H9 (cell line): ENCODE data around the gene SRSF12. TPM values are rescaled to one million over a fixed set of nuclear protein-coding genes. Genes with fewer than 3 reads are reported as not detected.

ENCODE experiments used
- DNase-seq: peaks from one replicate; pipeline ENCODE4 v3.0.0-alpha.2; 2017
- H2AFZ ChIP-seq: one replicate; pipeline ENCODE4 v1.6.1; 2013; ENCODE audit warnings: mild to moderate bottlenecking, low read length, control low read depth, moderate library complexity
- H2AK5ac ChIP-seq: 2 replicates; pipeline ENCODE4 v1.6.1; 2013; ENCODE audit warnings: low read length, control low read depth, mixed read lengths; ENCODE audit not compliant: insufficient read length
- H2BK120ac ChIP-seq: one replicate; pipeline ENCODE4 v1.6.1; 2013; ENCODE audit warnings: low read depth, mild to moderate bottlenecking, low read length, control low read depth, inconsistent platforms; ENCODE audit not compliant: poor library complexity, severe bottlenecking
- H2BK12ac ChIP-seq: 2 replicates; pipeline ENCODE4 v1.6.1; 2013; ENCODE audit warnings: low read length, control low read depth, mixed read lengths, low read depth; ENCODE audit not compliant: insufficient read length
- H2BK15ac ChIP-seq: 2 replicates; pipeline ENCODE4 v1.6.1; 2013; ENCODE audit warnings: low read depth, low read length, control low read depth
- H2BK20ac ChIP-seq: one replicate; pipeline ENCODE4 v1.6.1; 2013; ENCODE audit warnings: low read depth, mild to moderate bottlenecking, low read length, control low read depth, inconsistent platforms; ENCODE audit not compliant: poor library complexity, severe bottlenecking
- H2BK5ac ChIP-seq: 2 replicates; pipeline ENCODE4 v1.6.1; 2013; ENCODE audit warnings: low read length, control low read depth, mixed read lengths; ENCODE audit not compliant: insufficient read length
- H3K14ac ChIP-seq: 2 replicates; pipeline ENCODE4 v1.6.1; 2013; ENCODE audit warnings: low read length, control low read depth; ENCODE audit not compliant: insufficient read depth
- H3K18ac ChIP-seq: 2 replicates; pipeline ENCODE4 v1.6.1; 2013; ENCODE audit warnings: low read depth, mild to moderate bottlenecking, mixed read lengths, low read length, control low read depth; ENCODE audit not compliant: insufficient read length
- H3K23ac ChIP-seq: 2 replicates; pipeline ENCODE4 v1.6.1; 2013; ENCODE audit warnings: low read length, control low read depth, mixed read lengths, low read depth; ENCODE audit not compliant: insufficient read length
- H3K23me2 ChIP-seq: 2 replicates; pipeline ENCODE4 v1.6.1; 2013; ENCODE audit warnings: low read depth, mild to moderate bottlenecking, mixed read lengths, low read length, control low read depth; ENCODE audit not compliant: insufficient read length, poor library complexity, severe bottlenecking
- H3K27ac ChIP-seq: 2 replicates; pipeline ENCODE4 v1.5.1; 2013; ENCODE audit warnings: low read length, control low read depth, mixed read lengths, low read depth; ENCODE audit not compliant: insufficient read length
- H3K27me3 ChIP-seq: 2 replicates; pipeline ENCODE4 v1.6.1; 2013; ENCODE audit warnings: low read length, control low read depth, inconsistent platforms; ENCODE audit not compliant: insufficient read depth
- H3K4ac ChIP-seq: 2 replicates; pipeline ENCODE4 v1.6.1; 2013; ENCODE audit warnings: low read depth, mild to moderate bottlenecking, control low read depth, inconsistent platforms, low read length, moderate library complexity
- H3K4me1 ChIP-seq: 2 replicates; pipeline ENCODE4 v1.6.1; 2013; ENCODE audit warnings: low read length, control low read depth, inconsistent platforms; ENCODE audit not compliant: insufficient read depth
- H3K4me2 ChIP-seq: 2 replicates; pipeline ENCODE4 v1.6.1; 2013; ENCODE audit warnings: low read length, control low read depth, mixed read lengths; ENCODE audit not compliant: insufficient read length, insufficient read depth
- H3K56ac ChIP-seq: 2 replicates; pipeline ENCODE4 v1.6.1; 2013; ENCODE audit warnings: low read depth, mild to moderate bottlenecking, mixed read lengths, low read length, control low read depth; ENCODE audit not compliant: insufficient read length
- H3K79me1 ChIP-seq: 2 replicates; pipeline ENCODE4 v1.6.1; 2013; ENCODE audit warnings: low read depth, mild to moderate bottlenecking, moderate library complexity, low read length, control low read depth, inconsistent platforms; ENCODE audit not compliant: insufficient read depth, poor library complexity, severe bottlenecking
- H3K79me2 ChIP-seq: 2 replicates; pipeline ENCODE4 v1.6.1; 2013; ENCODE audit warnings: low read length, control low read depth, inconsistent platforms; ENCODE audit not compliant: insufficient read depth
- H3K9ac ChIP-seq: 2 replicates; pipeline ENCODE4 v1.6.1; 2013; ENCODE audit warnings: low read length, control low read depth, mixed read lengths; ENCODE audit not compliant: insufficient read length; ENCODE audit errors: extremely low read depth
- H3K9me3 ChIP-seq: one replicate; pipeline ENCODE4 v1.6.1; 2013; ENCODE audit warnings: low read depth, low read length, inconsistent platforms; ENCODE audit not compliant: control insufficient read depth
- H3T11ph ChIP-seq: one replicate; pipeline ENCODE4 v1.6.1; 2013; ENCODE audit warnings: mild to moderate bottlenecking, low read length, control low read depth, inconsistent platforms
- H4K20me1 ChIP-seq: one replicate; pipeline ENCODE4 v1.6.1; 2013; ENCODE audit not compliant: control insufficient read depth, insufficient read length, insufficient read depth
- H4K5ac ChIP-seq: 2 replicates; pipeline ENCODE4 v1.6.1; 2013; ENCODE audit warnings: low read depth, mild to moderate bottlenecking, mixed read lengths, low read length, control low read depth; ENCODE audit not compliant: insufficient read length
- H4K8ac ChIP-seq: replicated peaks from 2 replicates; pipeline ENCODE4 v1.6.1; 2013; ENCODE audit warnings: low read length, control low read depth, mixed read lengths, low read depth; ENCODE audit not compliant: insufficient read length
- H4K91ac ChIP-seq: 2 replicates; pipeline ENCODE4 v1.6.1; 2013; ENCODE audit warnings: low read depth, mild to moderate bottlenecking, moderate library complexity, mixed read lengths, low read length, control low read depth; ENCODE audit not compliant: insufficient read length
- H3K27ac Mint-ChIP-seq, 3 experiments: 2 replicates in 2 of 3; 3 replicates in 1 of 3; pipeline ENCODE4 v1.8.0; 2020 to 2021; ENCODE audit warnings: mixed read lengths in 3 of 3, mild to moderate bottlenecking in 1 of 3, moderate library complexity in 1 of 3
- H3K27me3 Mint-ChIP-seq: 2 replicates; pipeline ENCODE4 v1.8.0; 2021; ENCODE audit warnings: low read depth, mild to moderate bottlenecking, moderate library complexity, mixed read lengths
- H3K36me3 Mint-ChIP-seq, 3 experiments: 2 replicates in 2 of 3; 3 replicates in 1 of 3; pipeline ENCODE4 v1.8.0; 2020 to 2021; ENCODE audit warnings: low read depth in 3 of 3, mixed read lengths in 3 of 3; ENCODE audit not compliant: insufficient read depth in 1 of 3
- H3K4me1 Mint-ChIP-seq, 2 experiments: 2 replicates each; pipeline ENCODE4 v1.8.0; 2020; ENCODE audit warnings: mixed read lengths in 2 of 2
- H3K4me3 Mint-ChIP-seq, 2 experiments: 2 replicates in 1 of 2; 3 replicates in 1 of 2; pipeline ENCODE4 v1.8.0; 2020 to 2021; ENCODE audit warnings: mild to moderate bottlenecking in 2 of 2, mixed read lengths in 2 of 2, moderate library complexity in 1 of 2
- H3K9me3 Mint-ChIP-seq, 2 experiments: 2 replicates in 1 of 2; 3 replicates in 1 of 2; pipeline ENCODE4 v1.8.0; 2020; ENCODE audit warnings: mild to moderate bottlenecking in 2 of 2, mixed read lengths in 2 of 2, moderate library complexity in 1 of 2
- CTCF ChIP-seq: fragments of 200-600 bp; sonication (generic); conservative IDR thresholded peaks from 3 replicates; pipeline ENCODE4 v1.8.0; 2021; ENCODE audit warnings: antibody characterized with exemption, mild to moderate bottlenecking
- WGBS: extraction: QIAGEN DNeasy Blood & Tissue Kit; methylation state at CpG from one replicate; pipeline ENCODE4 v1.1.7; 2013; ENCODE audit warnings: missing lambda C conversion rate, low lambda C conversion rate, mixed read lengths; ENCODE audit not compliant: insufficient read length; ENCODE audit errors: extremely low coverage; 5-methylcytosine and 5-hydroxymethylcytosine counted together
- total RNA-seq: library from RNA; stranded (reverse); gene quantifications from 2 replicates; pipeline ENCODE4 v1.2.1, GENCODE V29; 2021

Gene SRSF12
- total RNA-seq, 1 experiment from 2014 or later: 7.6 TPM

- no peak overlapping the region for H3K9ac ChIP-seq
- no CpG with 5 or more reads among the region's 3 CpGs for WGBS
- H3K14ac ChIP-seq: no peak overlapping the region
- H3K79me2 ChIP-seq: no peaks in the 10 kb centered on the region
- H4K91ac ChIP-seq: no peak overlapping the region
- no peaks in the 10 kb centered on the region for H4K20me1 ChIP-seq
- peaks cover 15% of the 10 kb centered on the region; the same call in 1 of the 2 replicates for H3K27me3 ChIP-seq
- no peak overlapping the region for H3K23ac ChIP-seq
- H2AK5ac ChIP-seq: no peak overlapping the region
- no peak overlapping the region for H2BK15ac ChIP-seq
- H3K27ac ChIP-seq: no peak overlapping the region
- H3K4me3 Mint-ChIP-seq: no peak overlapping the region
- no peak overlapping the region for H3T11ph ChIP-seq
- no peaks in the 10 kb centered on the region for H3K4me1 ChIP-seq
- H2BK5ac ChIP-seq: no peak overlapping the region
- no peaks in the 10 kb centered on the region for H3K79me1 ChIP-seq
- H3K27me3 Mint-ChIP-seq: peaks cover 58% of the 10 kb centered on the region
- no peak for DNase-seq
- no peak overlapping the region for H3K4ac ChIP-seq
- H3K4me1 Mint-ChIP-seq: peaks cover 22 to 24% of the 10 kb centered on the region in 2 experiments
- H2BK120ac ChIP-seq: no peak overlapping the region
- H3K27ac Mint-ChIP-seq: no peak overlapping the region
- no peaks in the 10 kb centered on the region for H3K9me3 ChIP-seq
- no peak overlapping the region for H2BK12ac ChIP-seq
- H3K18ac ChIP-seq: no peak overlapping the region
- H2BK20ac ChIP-seq: no peak overlapping the region
- H2AFZ ChIP-seq: no peak overlapping the region
- H3K56ac ChIP-seq: no peak overlapping the region
- peaks cover 0 to 2% of the 10 kb centered on the region in 2 experiments; a peak in 2 of 5 replicates for H3K9me3 Mint-ChIP-seq
- H3K4me2 ChIP-seq: no peak overlapping the region
- no peaks in the 10 kb centered on the region for H3K23me2 ChIP-seq
- no peaks in the 10 kb centered on the region; a peak in 2 of 7 replicates for H3K36me3 Mint-ChIP-seq
- no peak overlapping the region for H4K8ac ChIP-seq
- no peak for TF ChIP-seq CTCF
- no peak overlapping the region for H4K5ac ChIP-seq
Measured at GRCh38 chr6:89134723-89135122, 16.9 kb upstream of the SRSF12 start.
